GM18502 (cell line): ENCODE measurements around the gene SERINC5.

Experiments used
- ATAC-seq: cut with Tn5 transposase; IDR thresholded peaks from one replicate; pipeline ENCODE4 v1.9.1; 2021; ENCODE audit warnings: mild to moderate bottlenecking; ENCODE audit not compliant: unreplicated experiment, poor library complexity

SERINC5 gene

GRCh38 chr5:80077051-80077714 is 178.7 kb downstream of the SERINC5 start:
- ATAC-seq: no peak

GRCh38 chr5:80076131-80077050 is 179.5 kb downstream of the SERINC5 start:
- no peak for ATAC-seq

- no peak for ATAC-seq
Observed at GRCh38 chr5:80072103-80073073, 183.5 kb downstream of the SERINC5 start.

- ATAC-seq: no peak
Observed at GRCh38 chr5:80071510-80072021, 184.3 kb downstream of the SERINC5 start.

- ATAC-seq: no peak
Observed at GRCh38 chr5:80070338-80071056, 185.4 kb downstream of the SERINC5 start.

- ATAC-seq: no peak
Observed at GRCh38 chr5:80069918-80070318, 185.9 kb downstream of the SERINC5 start.

- no peak for ATAC-seq
Observed at GRCh38 chr5:80069251-80069800, 186.5 kb downstream of the SERINC5 start.

GRCh38 chr5:80068775-80069174 is 187.1 kb downstream of the SERINC5 start:
- ATAC-seq: no peak

GRCh38 chr5:80068246-80068636 is 187.6 kb downstream of the SERINC5 start:
- no peak for ATAC-seq

GRCh38 chr5:80067531-80068245 is 188.2 kb downstream of the SERINC5 start:
- no peak for ATAC-seq

- ATAC-seq: no peak
Observed at GRCh38 chr5:80067016-80067415, 188.8 kb downstream of the SERINC5 start.

- no peak for ATAC-seq
Observed at GRCh38 chr5:80064124-80064523, 191.7 kb downstream of the SERINC5 start.
